ENCODE data around the gene RXRA.

Gene RXRA

GRCh38 chr9:134477927-134478326 is 151.7 kb downstream of the RXRA start:
- DNase-seq: no peak

- DNase-seq: no peak
Observed at GRCh38 chr9:134481762-134482161, 155.5 kb downstream of the RXRA start.

- DNase-seq: no peak
Observed at GRCh38 chr9:134482226-134482625, 156.0 kb downstream of the RXRA start.

GRCh38 chr9:134483361-134484184 is 157.3 kb downstream of the RXRA start:
- DNase-seq: no peak

- DNase-seq: no peak
Observed at GRCh38 chr9:134484479-134484878, 158.2 kb downstream of the RXRA start.

GRCh38 chr9:134485653-134486052 is 159.4 kb downstream of the RXRA start:
- DNase-seq: no peak

- no peak for DNase-seq
Observed at GRCh38 chr9:134486143-134486591, 159.9 kb downstream of the RXRA start.

GRCh38 chr9:134486596-134486995 is 160.3 kb downstream of the RXRA start:
- DNase-seq: no peak

Data from NCI-H2107 (cell line).